GM21447 (cell line): ENCODE results near the gene PLCB2.

Experiments
- ATAC-seq: cut with Tn5 transposase; IDR thresholded peaks from one replicate; pipeline ENCODE4 v1.9.1; 2021; ENCODE audit not compliant: unreplicated experiment

PLCB2 gene

GRCh38 chr15:40325700-40326099 is 18.0 kb upstream of the PLCB2 start:
- no peak for ATAC-seq

DNA sequence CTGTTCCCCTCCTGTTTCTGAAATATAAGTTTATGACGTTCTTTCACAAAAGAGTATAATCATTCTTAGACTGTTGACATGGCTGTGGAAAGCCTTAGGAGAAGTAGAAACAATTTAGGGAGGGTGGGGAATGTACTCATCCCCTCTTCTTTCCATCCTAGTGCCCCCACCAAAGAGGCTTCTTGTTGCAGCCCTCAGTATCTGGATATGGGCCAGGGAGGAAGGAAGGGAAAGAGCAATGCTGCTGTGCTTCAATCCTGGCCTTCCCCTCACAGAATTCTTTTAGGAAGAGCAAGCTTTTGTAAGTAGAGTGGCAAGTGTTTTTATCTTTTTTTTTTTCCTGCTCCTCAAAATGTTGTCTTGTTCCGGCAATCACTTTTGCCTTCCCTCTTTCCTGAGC is 17.5 kb upstream of the PLCB2 start:
- no peak for ATAC-seq

DNA sequence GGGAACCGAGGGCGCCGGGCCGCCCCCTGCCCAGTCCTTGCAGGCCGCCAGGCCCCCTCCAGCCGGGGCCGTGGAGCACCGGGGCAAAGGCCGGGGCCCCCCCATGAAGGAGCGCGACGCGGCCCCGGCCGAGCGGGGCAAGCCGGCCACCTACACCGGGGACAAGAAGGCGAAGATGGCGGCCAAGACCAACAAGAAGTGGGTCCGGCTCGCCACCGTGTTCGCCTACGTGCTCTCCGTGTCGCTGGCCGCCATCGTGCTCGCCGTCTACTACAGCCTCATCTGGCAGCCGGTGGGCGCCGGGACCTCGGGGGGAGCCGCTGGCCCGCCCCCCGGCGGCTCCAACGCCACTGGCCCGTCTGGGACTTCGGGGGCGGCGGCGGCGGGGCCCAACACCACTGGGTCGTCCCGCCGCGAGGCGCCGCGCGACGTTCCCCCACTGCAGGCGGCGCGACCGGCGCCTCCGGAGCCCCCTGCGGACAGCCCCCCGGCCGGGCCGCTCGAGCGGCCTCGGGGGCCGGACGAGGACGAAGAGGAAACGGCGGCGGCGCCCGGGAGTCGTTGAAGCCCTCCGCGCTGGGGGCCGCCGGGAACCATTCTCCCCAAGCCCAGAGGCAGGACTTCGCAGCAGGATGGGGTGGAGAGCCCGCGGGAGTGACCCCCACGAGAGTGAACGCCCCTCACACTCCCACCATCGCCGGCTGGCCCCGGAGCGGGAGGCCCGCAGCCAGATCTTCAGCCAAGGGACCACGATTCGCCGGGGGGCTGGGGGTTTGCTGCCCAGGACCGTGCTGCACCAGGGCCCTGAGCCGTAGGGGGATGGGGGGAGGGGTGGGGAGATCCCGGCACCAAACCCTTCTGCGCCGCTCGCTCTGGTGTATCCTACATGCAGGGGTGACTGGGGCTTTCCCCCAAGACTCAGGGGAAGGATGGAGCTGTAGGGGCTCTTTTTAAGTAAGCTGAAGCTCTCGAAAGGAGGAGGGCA is 16.5 kb upstream of the PLCB2 start:
- peak; percentile 2 for ATAC-seq

GRCh38 chr15:40323239-40323952 is 15.7 kb upstream of the PLCB2 start, which contains the start of gene INAFM2:
Gene INAFM2, plus strand, starts transcription at chr15:40323692. Its CDS starts 364 bp downstream, at chr15:40324056.
- ATAC-seq: peak; percentile 80

GRCh38 chr15:40322531-40323238 is 14.9 kb upstream of the PLCB2 start:
- no peak for ATAC-seq

DNA sequence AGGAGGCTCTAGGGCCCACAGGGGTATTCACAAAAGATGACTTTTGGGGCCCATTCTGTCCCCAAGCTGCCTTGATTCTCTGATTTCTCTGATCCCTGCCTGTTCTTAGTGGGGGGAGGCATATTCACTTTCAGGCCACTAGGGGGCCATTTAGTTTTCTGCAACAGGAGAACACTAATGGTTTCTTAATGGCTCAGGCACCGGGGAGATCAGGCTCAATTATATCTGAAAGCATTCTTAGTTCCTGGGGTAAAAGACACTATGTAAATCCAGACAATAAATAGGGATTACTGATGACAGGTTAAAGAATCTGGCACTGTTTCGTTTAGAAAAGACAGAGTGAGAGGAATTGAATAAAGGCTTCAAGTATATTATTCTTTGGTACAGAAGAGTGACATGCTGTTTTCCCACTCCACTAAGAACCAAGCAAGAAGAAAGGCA is 13.2 kb upstream of the PLCB2 start:
- ATAC-seq: no peak

- ATAC-seq: no peak
These were observed 12.7 kb upstream of the PLCB2 start for GRCh38 chr15:40320409-40320808.

DNA sequence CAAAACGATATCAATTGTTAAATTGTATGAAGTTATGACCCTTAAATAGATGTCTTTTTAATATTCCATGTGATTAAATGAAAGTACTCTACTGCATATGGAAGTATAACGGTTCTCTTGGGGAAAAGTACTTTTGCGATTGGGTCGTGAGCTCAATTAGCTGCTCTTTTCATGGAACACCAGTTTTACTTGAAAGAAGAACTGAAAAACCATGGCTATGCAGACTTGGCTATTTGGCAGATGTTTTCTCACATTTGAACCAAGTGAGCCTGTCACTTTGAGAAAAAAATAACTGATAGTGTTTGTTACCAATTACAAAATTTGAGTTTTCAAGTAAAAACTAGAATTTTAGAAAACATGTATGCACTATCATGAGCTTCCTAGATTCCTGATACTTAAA is 9.8 kb upstream of the PLCB2 start:
- no peak for ATAC-seq

GRCh38 chr15:40316931-40317330 is 9.2 kb upstream of the PLCB2 start:
- no peak for ATAC-seq

DNA sequence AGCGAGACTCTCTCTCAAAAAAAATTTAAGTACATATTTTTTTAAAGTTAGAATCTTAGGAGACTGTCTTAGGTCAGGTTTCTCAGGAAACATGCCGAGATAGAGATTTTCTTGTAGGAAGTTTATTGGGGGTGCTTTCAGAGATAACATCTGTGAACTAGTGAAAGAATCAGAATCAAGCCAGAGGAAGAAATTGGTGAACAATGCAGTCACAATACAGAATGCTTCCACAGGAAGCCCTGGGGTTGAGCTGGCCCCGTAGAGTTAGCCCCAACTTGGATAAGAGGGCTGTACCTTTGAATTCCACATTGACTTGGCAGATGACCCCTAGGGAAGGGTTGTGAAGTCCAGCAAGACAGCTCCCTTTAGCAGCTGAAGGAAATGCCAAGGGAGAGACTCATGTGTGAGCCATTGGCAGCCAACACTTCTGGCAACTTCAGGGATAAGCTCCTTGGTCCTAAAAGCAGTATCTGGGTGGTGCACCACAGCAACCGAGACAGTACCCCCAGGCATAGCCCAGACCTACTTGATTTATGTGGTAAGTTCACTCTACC is 7.1 kb upstream of the PLCB2 start:
- ATAC-seq: no peak

DNA sequence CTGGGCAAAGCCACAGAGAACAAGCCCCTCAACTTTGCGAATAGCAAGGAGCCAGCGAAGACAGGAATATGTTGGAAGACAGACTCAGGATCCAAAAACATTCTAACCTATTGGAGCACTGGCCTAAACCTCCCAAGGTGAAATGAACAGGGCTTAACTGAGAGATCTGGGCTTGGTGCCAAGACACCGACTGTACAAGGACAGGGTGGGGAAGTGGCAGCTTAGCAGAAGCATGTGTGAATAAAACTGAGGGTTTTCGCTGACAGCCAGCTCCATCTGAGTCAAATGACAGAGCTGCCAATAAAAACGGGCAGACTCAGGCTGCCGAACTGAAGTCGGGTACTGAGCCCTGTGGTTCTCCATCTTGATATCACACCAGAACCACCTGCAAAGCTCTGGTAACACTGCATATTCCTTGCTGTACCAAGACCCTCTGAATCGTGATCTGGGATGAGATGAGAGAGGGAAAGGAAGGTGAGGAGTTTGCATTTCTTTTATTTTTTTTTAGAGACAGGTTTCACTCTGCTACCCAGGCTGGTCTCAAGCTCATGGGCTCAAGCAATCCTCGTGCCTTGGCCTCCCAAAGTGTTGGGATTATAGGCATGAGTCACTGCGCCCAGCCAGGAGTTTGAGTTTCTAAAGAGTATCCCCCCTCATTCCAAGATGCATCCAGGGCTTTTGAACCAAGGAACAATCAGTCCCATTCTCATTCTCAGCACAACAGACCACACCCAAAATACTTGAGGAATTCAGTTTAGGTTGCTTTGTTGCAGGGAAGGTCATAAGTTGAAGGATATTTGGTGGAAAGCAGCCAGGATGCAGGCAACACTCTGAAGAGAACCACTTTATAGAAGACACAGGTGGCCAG is 6.0 kb upstream of the PLCB2 start:
- no peak for ATAC-seq

GRCh38 chr15:40312370-40313158 is 4.8 kb upstream of the PLCB2 start:
- no peak for ATAC-seq

DNA sequence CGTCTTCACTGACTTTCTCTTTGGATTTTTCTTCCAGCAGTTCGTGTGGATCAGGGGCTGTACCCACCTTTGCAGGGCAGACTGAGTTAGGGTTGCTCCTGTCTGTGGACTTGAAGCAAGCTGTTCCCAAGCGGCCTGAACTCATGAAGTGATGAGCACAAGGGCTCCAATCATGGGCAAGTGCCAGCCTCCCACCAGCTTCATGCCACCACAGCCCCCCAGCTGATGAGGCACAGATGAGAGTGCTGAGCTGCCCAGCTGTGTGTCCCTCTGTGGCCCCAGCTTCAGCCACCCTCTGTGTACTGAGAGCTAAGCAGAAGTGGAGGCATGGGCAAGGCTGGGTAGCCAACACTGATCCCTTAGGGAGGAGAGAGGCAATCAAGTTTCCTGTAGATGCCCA is 3.3 kb upstream of the PLCB2 start:
- ATAC-seq: no peak

DNA sequence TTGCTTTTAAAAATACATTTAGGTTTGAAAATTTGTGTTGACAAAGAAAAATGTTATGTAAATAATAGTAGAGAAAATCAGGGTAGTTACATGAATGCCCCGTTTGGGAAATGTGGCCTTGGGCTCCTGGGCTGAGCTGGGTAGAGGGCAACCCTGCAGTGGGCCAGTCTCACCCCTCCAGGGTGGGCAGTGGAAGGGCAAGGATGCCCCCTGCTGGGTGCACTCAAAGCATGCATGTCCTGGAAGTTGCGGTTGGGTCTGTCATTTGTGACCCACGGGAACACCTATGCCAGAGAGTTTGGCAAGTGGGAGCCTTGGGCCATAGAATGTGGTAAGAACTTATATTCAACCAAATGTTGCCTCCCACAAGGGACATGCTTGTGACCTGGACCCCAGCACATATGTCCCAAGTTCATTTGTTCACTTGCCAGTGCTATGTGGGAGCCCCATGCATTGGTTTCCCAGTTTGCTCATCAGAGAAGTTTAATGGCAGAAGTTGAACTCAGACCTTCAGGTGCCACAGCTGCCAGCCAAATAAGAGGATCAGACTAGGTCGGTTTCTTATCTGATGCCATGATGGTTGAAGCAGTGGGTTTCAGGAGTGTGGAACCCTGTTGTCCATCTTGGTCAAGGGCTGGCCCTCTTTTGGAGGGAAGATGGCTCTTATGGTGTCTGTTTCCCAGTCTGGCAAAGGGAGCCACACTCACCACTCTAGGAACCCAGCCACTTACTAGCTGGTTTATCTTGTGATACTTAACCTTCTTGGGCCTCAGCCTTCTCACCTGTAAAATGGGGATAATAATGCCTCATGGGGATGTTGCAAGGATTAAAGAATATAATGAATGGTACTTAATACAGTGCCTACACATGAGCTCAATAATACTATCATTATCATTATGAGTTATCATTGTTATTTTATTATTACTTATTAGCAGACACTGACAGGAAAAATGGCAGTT is 2.5 kb upstream of the PLCB2 start:
- no peak for ATAC-seq

- ATAC-seq: no peak
These were observed 1.7 kb upstream of the PLCB2 start for GRCh38 chr15:40309344-40309862.

- no peak for ATAC-seq
These were observed 827 bp downstream of the PLCB2 start for GRCh38 chr15:40306908-40307307.

- no peak for ATAC-seq
These were observed 1.4 kb downstream of the PLCB2 start for GRCh38 chr15:40306371-40306770.

- no peak for ATAC-seq
These were observed 2.5 kb downstream of the PLCB2 start for GRCh38 chr15:40305281-40305680.
